Activated T-helper 2 cell treated with anti-CD3 and anti-CD28 coated beads, Interferon-gamma antibody, Interleukin-2, Interleukin-4, amounts not matched to agents 10 μg/mL and 5 μg/mL and 100 μg/mL, durations not matched to agents 14 hours and 24 hours and 36 hours (primary cell): ENCODE measurements around the gene SUPT6H. TPM values are rescaled to one million over a fixed set of nuclear protein-coding genes. Genes with fewer than 3 reads are reported as not detected.
"Not testable (repeated sequence)": the region's sequence is repeated elsewhere in the genome, so short reads cannot be mapped to it uniquely, and the experiment has no call there.

Experiments
- DNase-seq: peaks from one replicate; pipeline ENCODE4 v3.0.0; 2021; ENCODE audit warnings: low spot score
- H3K27ac Mint-ChIP-seq: one replicate; pipeline ENCODE4 v1.8.0; 2021; ENCODE audit warnings: mixed read lengths
- H3K27me3 Mint-ChIP-seq: one replicate; pipeline ENCODE4 v1.8.0; 2021; ENCODE audit warnings: low read depth, mixed read lengths
- H3K36me3 Mint-ChIP-seq: one replicate; pipeline ENCODE4 v1.8.0; 2021; ENCODE audit warnings: low read depth, mixed read lengths
- H3K4me1 Mint-ChIP-seq: one replicate; pipeline ENCODE4 v1.8.0; 2021; ENCODE audit warnings: low read depth, mixed read lengths
- H3K4me3 Mint-ChIP-seq: one replicate; pipeline ENCODE4 v1.8.0; 2021; ENCODE audit warnings: low read depth, mild to moderate bottlenecking, moderate library complexity, mixed read lengths
- H3K9me3 Mint-ChIP-seq: one replicate; pipeline ENCODE4 v1.8.0; 2021; ENCODE audit warnings: mixed read lengths
- intact Hi-C: fragments of 100-400 bp; cut with micrococcal nuclease; formaldehyde crosslinking; loops from one replicate; pipeline ENCODE4 v1.15.1; 2023
- total RNA-seq: library from RNA; stranded (reverse); gene quantifications from 2 replicates; pipeline ENCODE4 v1.2.3, GENCODE V29; 2022

SUPT6H gene
- total RNA-seq, 1 donor from 2014 or later = 97.5 TPM

GRCh38 chr17:28626818-28627217 is 35.2 kb upstream of the SUPT6H start:
- H3K27ac Mint-ChIP-seq = no peak overlapping the region
- DNase-seq = no peak
- no peak overlapping the region for H3K4me3 Mint-ChIP-seq
- H3K27me3 Mint-ChIP-seq = no peaks in the 10 kb centered on the region
- intact Hi-C loops = no loop called here
- H3K9me3 Mint-ChIP-seq = no peaks in the 10 kb centered on the region
- H3K36me3 Mint-ChIP-seq = peaks cover 76% of the 10 kb centered on the region
- peaks cover 4% of the 10 kb centered on the region for H3K4me1 Mint-ChIP-seq

- no peak overlapping the region for H3K27ac Mint-ChIP-seq
- no peak overlapping the region for H3K4me3 Mint-ChIP-seq
- peaks cover 6% of the 10 kb centered on the region for H3K4me1 Mint-ChIP-seq
- no peaks in the 10 kb centered on the region for H3K9me3 Mint-ChIP-seq
- DNase-seq = no peak
- peaks cover 92% of the 10 kb centered on the region for H3K36me3 Mint-ChIP-seq
- intact Hi-C loops = no loop called here
- H3K27me3 Mint-ChIP-seq = no peaks in the 10 kb centered on the region
Measured at GRCh38 chr17:28634206-28634865, 27.7 kb upstream of the SUPT6H start.

GRCh38 chr17:28635506-28635905 is 26.5 kb upstream of the SUPT6H start:
- H3K36me3 Mint-ChIP-seq = peaks cover 97% of the 10 kb centered on the region
- H3K27ac Mint-ChIP-seq = no peak overlapping the region
- H3K4me1 Mint-ChIP-seq = peaks cover 8% of the 10 kb centered on the region
- no peak for DNase-seq
- H3K9me3 Mint-ChIP-seq = no peaks in the 10 kb centered on the region
- H3K4me3 Mint-ChIP-seq = no peak overlapping the region
- no peaks in the 10 kb centered on the region for H3K27me3 Mint-ChIP-seq
- intact Hi-C loops = no loop called here

- Mint-ChIP-seq H3K4me1 (peaks cover 31% of the 10 kb centered on the region), H3K27me3 (no peaks in the 10 kb centered on the region), H3K27ac (no peak overlapping the region), H3K36me3 (peaks cover 78% of the 10 kb centered on the region), H3K4me3 (no peak overlapping the region), H3K9me3 (no peaks in the 10 kb centered on the region)
- intact Hi-C loops = no loop called here
- DNase-seq = no peak
Measured at GRCh38 chr17:28641579-28641978, 20.4 kb upstream of the SUPT6H start.

- H3K4me3 Mint-ChIP-seq = peak overlapping the region; percentile 94
- DNase-seq = no peak
- H3K36me3 Mint-ChIP-seq = peaks cover 71% of the 10 kb centered on the region
- H3K4me1 Mint-ChIP-seq = peaks cover 35% of the 10 kb centered on the region
- no peaks in the 10 kb centered on the region for H3K27me3 Mint-ChIP-seq
- H3K27ac Mint-ChIP-seq = peak overlapping the region; percentile 86
- intact Hi-C loops = loop anchor here (2.0 kb wide), 2 partner anchors 45 to 75 kb away; partner anchors contain the start of genes RPL23A and SPAG5
- H3K9me3 Mint-ChIP-seq = no peaks in the 10 kb centered on the region
Measured at GRCh38 chr17:28643983-28644786, 17.8 kb upstream of the SUPT6H start.

GRCh38 chr17:28644787-28645575 is 17.0 kb upstream of the SUPT6H start, which contains the start of gene BLTP2:
Gene BLTP2 (minus strand): TSS chr17:28645158. CDS start chr17:28645056, 102 bp downstream.
- Mint-ChIP-seq H3K27me3 (no peaks in the 10 kb centered on the region), H3K4me1 (peaks cover 35% of the 10 kb centered on the region), H3K9me3 (no peaks in the 10 kb centered on the region), H3K4me3 (peak within 1 kb of the TSS; percentile 94), H3K27ac (peak within 1 kb of the TSS; percentile 86), H3K36me3 (peaks cover 65% of the 10 kb centered on the region)
- peak; percentile 94 for DNase-seq
- intact Hi-C loops = loop anchor here (2.0 kb wide), 2 partner anchors 46 to 74 kb away; partner anchors contain the start of genes RPL23A and SPAG5

GRCh38 chr17:28645576-28645939 is 16.4 kb upstream of the SUPT6H start:
- no peak for DNase-seq
- H3K4me1 Mint-ChIP-seq = peaks cover 32% of the 10 kb centered on the region
- no peaks in the 10 kb centered on the region for H3K27me3 Mint-ChIP-seq
- intact Hi-C loops = loop anchor here (2.0 kb wide), 2 partner anchors 47 to 73 kb away; partner anchors contain the start of genes RPL23A and SPAG5
- peak overlapping the region; percentile 94 for H3K4me3 Mint-ChIP-seq
- H3K36me3 Mint-ChIP-seq = peaks cover 63% of the 10 kb centered on the region
- peak overlapping the region; percentile 81 for H3K27ac Mint-ChIP-seq
- H3K9me3 Mint-ChIP-seq = no peaks in the 10 kb centered on the region

- intact Hi-C loops = loop anchor here (1.0 kb wide), 1 partner anchor 16 kb away; the partner anchor contains the start of gene SUPT6H
- H3K4me3 Mint-ChIP-seq = peak overlapping the region; percentile 94
- peak overlapping the region; percentile 81 for H3K27ac Mint-ChIP-seq
- no peaks in the 10 kb centered on the region for H3K27me3 Mint-ChIP-seq
- H3K36me3 Mint-ChIP-seq = peaks cover 57% of the 10 kb centered on the region
- H3K9me3 Mint-ChIP-seq = no peaks in the 10 kb centered on the region
- peaks cover 31% of the 10 kb centered on the region for H3K4me1 Mint-ChIP-seq
- no peak for DNase-seq
Measured at GRCh38 chr17:28646039-28646754, 15.8 kb upstream of the SUPT6H start.

- no peaks in the 10 kb centered on the region for H3K9me3 Mint-ChIP-seq
- no peak overlapping the region for H3K27ac Mint-ChIP-seq
- peaks cover 46% of the 10 kb centered on the region for H3K36me3 Mint-ChIP-seq
- intact Hi-C loops = no loop called here
- no peak for DNase-seq
- no peak overlapping the region for H3K4me3 Mint-ChIP-seq
- no peaks in the 10 kb centered on the region for H3K27me3 Mint-ChIP-seq
- peaks cover 21% of the 10 kb centered on the region for H3K4me1 Mint-ChIP-seq
Measured at GRCh38 chr17:28648698-28649097, 13.3 kb upstream of the SUPT6H start.

- no peak overlapping the region for H3K27ac Mint-ChIP-seq
- H3K36me3 Mint-ChIP-seq = peaks cover 39% of the 10 kb centered on the region
Measured at GRCh38 chr17:28655160-28655559, 6.8 kb upstream of the SUPT6H start.

GRCh38 chr17:28657756-28658155 is 4.2 kb upstream of the SUPT6H start:
- Mint-ChIP-seq H3K27me3 (no peaks in the 10 kb centered on the region), H3K27ac (no peak overlapping the region), H3K9me3 (no peaks in the 10 kb centered on the region), H3K36me3 (peaks cover 46% of the 10 kb centered on the region), H3K4me3 (no peak overlapping the region), H3K4me1 (peaks cover 11% of the 10 kb centered on the region)
- intact Hi-C loops = no loop called here
- DNase-seq = no peak

More at GRCh38 chr17:28655160-28655559, 6.8 kb upstream of the SUPT6H start:
- Mint-ChIP-seq H3K4me3 (no peak overlapping the region), H3K9me3 (no peaks in the 10 kb centered on the region), H3K4me1 (peaks cover under 1% of the 10 kb centered on the region), H3K27me3 (no peaks in the 10 kb centered on the region)
- DNase-seq = no peak
- intact Hi-C loops = no loop called here

GRCh38 chr17:28658342-28658741 is 3.7 kb upstream of the SUPT6H start:
- Mint-ChIP-seq H3K4me1 (peaks cover 17% of the 10 kb centered on the region), H3K36me3 (peaks cover 48% of the 10 kb centered on the region)
- DNase-seq, H3K27me3 Mint-ChIP-seq, intact Hi-C loops, H3K4me3 Mint-ChIP-seq, H3K27ac Mint-ChIP-seq, H3K9me3 Mint-ChIP-seq: not testable (repeated sequence)
